ENCODE data around the gene EIF4H.
A peak's percentile ranks its signal among the peaks of the same experiment; 100 is the strongest.

The EIF4H gene

DNA sequence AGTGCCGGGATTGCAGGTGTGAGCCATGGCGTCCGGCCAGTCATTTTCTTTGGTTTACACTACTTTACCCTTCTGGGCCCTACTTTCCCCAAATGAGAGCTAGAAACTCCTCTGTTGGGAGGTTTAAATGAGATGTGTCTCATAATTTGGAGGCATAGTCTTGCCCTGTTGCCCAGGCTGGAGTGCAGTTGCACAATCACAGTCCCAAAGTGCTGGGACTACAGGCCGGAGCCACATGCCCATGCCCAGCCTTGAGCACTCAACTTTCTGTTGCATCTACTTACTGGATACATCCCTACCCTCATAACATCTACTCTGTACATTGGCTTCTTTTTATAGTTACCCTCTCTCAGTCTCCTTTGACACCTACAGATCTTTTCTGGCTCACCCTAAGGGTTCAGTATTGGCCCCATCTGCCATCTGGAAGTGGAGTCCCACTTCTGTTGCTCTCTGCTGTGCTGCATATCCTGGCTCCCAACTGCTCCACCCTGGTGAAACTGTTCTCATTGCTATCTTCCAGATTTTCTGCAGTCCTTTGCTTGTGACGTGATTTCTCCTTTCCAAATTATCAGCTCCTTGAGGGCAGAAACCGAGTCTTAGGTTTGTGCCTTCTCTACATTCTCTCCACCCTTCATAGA lies 8.4 kb downstream of the EIF4H start:
- no peak overlapping the region; the same call in 1 of the 2 replicates for H3K4me3 ChIP-seq (ENCODE audit: low read depth, low read length)
- DNase-seq (ENCODE audit: low read depth): no peak

DNA sequence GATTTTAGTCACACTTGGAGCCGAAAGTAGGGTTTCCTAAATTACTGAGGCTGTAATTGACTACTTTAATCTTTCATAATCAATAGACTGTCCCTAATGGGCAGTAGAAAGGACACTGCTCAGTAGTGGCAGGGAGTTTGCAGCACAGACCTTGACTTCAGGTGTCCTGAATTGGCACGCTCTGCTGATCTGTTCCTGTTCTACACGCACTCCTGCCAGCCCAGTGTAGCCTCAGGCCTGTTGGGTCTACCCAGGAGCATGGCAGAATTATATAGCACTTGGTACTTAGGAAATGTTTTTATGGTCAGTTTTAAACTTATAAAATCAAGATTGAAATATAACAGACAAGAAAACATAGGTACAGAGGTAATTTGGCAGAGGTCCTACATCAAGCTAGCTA lies 9.0 kb downstream of the EIF4H start:
- no peak overlapping the region for H3K4me3 ChIP-seq (ENCODE audit: low read depth, low read length)
- TF ChIP-seq, protein P1, sequence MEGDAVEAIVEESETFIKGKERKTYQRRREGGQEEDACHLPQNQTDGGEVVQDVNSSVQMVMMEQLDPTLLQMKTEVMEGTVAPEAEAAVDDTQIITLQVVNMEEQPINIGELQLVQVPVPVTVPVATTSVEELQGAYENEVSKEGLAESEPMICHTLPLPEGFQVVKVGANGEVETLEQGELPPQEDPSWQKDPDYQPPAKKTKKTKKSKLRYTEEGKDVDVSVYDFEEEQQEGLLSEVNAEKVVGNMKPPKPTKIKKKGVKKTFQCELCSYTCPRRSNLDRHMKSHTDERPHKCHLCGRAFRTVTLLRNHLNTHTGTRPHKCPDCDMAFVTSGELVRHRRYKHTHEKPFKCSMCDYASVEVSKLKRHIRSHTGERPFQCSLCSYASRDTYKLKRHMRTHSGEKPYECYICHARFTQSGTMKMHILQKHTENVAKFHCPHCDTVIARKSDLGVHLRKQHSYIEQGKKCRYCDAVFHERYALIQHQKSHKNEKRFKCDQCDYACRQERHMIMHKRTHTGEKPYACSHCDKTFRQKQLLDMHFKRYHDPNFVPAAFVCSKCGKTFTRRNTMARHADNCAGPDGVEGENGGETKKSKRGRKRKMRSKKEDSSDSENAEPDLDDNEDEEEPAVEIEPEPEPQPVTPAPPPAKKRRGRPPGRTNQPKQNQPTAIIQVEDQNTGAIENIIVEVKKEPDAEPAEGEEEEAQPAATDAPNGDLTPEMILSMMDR (IDR thresholded peaks at IDR 0.05; ENCODE audit: control insufficient read depth, extremely low read depth, insufficient read depth): no peak
- peak; percentile 77 for DNase-seq (ENCODE audit: low read depth)

More for the DNA sequence above, 8.4 kb downstream of the EIF4H start:
- TF ChIP-seq, protein P1 (IDR thresholded peaks at IDR 0.05; ENCODE audit: control insufficient read depth, extremely low read depth, insufficient read depth): no peak

DNA sequence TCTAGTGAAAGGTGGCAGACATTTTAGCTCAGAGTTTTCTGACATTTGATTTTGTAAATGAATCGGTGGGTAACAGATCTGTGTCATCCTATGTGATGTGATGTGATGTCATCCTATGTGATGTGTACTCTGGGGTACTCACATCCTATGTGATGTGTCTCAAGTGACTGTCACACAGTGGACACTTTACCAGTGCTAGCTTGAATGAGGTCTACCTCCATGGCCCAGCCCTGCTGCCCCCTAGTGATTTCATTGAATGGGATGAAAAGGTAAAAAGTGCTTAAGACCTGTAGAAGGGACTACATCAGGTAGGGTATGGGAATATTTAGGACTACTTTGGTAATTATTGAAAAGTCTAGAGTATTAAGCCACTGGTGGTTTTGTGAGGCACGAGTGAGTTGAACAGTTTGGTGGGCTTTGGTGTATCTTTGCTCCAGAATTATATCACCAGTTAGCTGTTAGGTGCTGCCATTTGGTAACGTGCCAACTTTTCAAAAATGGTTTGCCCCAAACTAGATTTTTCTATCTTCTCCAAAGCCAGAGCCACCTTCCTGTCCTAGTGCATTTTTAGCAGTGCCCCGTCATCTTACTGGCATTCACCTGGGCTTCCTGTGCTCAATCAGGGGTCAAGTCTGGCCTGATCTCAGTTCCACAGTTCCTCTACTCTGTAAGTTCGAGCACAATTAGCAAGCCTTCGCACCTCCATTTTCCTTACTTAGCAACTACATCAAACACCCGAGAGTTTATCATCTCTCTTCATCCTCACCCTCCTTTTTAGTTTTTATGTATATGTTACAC lies 9.7 kb downstream of the EIF4H start:
- H3K4me3 ChIP-seq (ENCODE audit: low read depth, low read length): no peak overlapping the region
- TF ChIP-seq, protein P1 (IDR thresholded peaks at IDR 0.05; ENCODE audit: control insufficient read depth, extremely low read depth, insufficient read depth): peak; percentile 30; the same call in 1 of the 2 replicates
- no peak for DNase-seq (ENCODE audit: low read depth)

DNA sequence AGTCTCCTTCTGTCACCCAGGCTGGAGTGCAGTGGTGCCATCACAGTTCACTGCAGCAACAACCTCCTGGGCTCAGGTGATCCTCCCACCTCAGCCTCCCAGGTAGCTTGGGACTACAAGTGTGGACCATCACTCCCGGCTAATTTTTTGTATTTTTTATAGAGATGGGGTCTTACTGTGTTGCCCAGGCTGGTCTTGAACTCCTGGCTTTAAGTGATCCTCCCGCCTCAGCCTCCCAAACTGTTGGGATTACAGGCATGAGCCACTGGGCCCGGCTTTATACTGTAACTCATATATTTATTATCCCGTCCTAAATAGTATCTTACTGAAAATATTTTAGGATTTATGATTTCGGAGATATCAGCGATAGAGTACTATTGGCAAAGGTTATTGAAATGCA lies 10.9 kb downstream of the EIF4H start:
- no peak for DNase-seq (ENCODE audit: low read depth)
- no peak overlapping the region for H3K4me3 ChIP-seq (ENCODE audit: low read depth, low read length)
- TF ChIP-seq, protein P1 (IDR thresholded peaks at IDR 0.05; ENCODE audit: control insufficient read depth, extremely low read depth, insufficient read depth): no peak

DNA sequence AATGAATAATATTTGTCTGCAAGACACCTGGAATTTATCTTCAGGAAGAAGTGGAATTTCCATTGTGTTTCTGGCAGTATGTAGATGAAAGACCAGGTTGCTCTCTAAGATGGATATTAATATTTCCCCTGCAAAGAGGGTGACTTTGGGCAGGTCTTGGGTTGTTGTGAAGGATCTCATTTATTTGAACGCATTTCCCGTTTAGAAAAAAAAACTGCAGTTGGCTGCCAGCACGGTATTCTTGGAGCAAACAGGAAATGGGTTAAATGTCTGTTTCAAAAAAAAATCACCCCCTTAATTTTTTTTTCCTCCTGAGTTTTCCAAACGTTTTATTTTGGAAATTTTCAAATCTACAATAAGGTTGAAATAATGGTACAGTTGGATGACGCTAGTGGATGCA lies 11.5 kb downstream of the EIF4H start:
- H3K4me3 ChIP-seq (ENCODE audit: low read depth, low read length): no peak overlapping the region
- TF ChIP-seq, protein P1 (IDR thresholded peaks at IDR 0.05; ENCODE audit: control insufficient read depth, extremely low read depth, insufficient read depth): no peak
- DNase-seq (ENCODE audit: low read depth): no peak

DNA sequence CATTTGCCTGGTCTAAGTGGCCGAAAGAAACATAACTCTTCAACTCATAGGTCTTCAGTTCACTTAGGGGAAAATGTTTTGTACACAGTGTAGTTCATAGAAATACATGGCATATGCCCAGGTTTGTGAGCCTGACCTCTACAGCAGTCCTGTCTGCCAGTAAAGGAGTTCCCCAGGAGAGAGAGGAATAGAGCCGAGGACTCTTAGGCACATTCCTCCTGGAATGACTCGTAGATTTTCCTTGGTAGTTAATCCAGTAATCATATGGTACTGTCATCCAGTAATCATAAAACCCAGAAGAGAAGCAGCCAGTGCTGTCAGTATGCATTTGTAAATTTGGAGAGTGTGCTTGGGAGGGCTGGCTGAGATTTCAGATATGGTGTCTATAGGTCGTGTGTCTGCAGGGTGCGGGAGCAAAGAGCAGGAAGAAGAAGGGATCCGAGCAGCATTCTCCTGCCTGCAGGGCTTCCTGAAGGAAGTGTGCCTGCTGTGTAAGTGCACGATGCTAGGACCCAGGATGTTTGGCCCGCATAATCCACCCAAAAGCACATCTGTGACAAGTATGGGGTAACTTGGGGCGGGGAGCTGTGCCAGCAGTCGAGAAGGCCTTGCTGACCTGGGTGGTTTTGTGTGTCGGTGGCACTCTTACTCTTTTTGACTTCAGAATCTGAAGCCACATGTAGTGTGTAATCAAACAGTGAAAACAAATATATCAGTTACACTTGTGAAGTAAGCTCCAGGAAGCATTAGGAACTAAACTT lies 13.9 kb downstream of the EIF4H start:
- no peak overlapping the region for H3K4me3 ChIP-seq (ENCODE audit: low read depth, low read length)
- TF ChIP-seq, protein P1 (IDR thresholded peaks at IDR 0.05; ENCODE audit: control insufficient read depth, extremely low read depth, insufficient read depth): no peak
- DNase-seq (ENCODE audit: low read depth): no peak
